GM23338 (cell line): Measurements from ENCODE around the gene SORL1. TPM values are rescaled to one million over a fixed set of nuclear protein-coding genes. Genes with fewer than 3 reads are reported as not detected.
A peak's percentile ranks its signal among the peaks of the same experiment; 100 is the strongest.

Experiments
- ATAC-seq: fragments of 200-7000 bp; cut with Tn5 transposase; 3 replicates; pipeline ENCODE4 v1.9.1; 2020
- DNase-seq: peaks from one replicate; pipeline ENCODE4 v3.0.0-alpha.2; 2015; ENCODE audit warnings: low spot score
- H2AFZ ChIP-seq: fragments of 200-600 bp; sonication (generic); 2 replicates; pipeline ENCODE4 v1.8.0; 2016; ENCODE audit warnings: antibody characterized with exemption, mild to moderate bottlenecking, moderate library complexity
- H3F3A ChIP-seq: fragments of 200-600 bp; sonication (generic); replicated peaks from 2 replicates; pipeline ENCODE4 v1.8.0; 2017; ENCODE audit warnings: antibody characterized with exemption, mixed run types, low read depth
- H3K27ac ChIP-seq: fragments of 200-600 bp; sonication (generic); 2 replicates; pipeline ENCODE4 v1.6.1; 2016; ENCODE audit warnings: low read depth
- H3K27me3 ChIP-seq: fragments of 200-600 bp; sonication (generic); 2 replicates; pipeline ENCODE4 v1.8.0; 2016; ENCODE audit warnings: mild to moderate bottlenecking, mixed run types, moderate library complexity; ENCODE audit not compliant: insufficient read depth
- H3K36me3 ChIP-seq: fragments of 200-600 bp; sonication (generic); 2 replicates; pipeline ENCODE4 v1.8.0; 2016; ENCODE audit warnings: mild to moderate bottlenecking; ENCODE audit not compliant: insufficient read depth
- H3K4me1 ChIP-seq: fragments of 200-600 bp; sonication (generic); 2 replicates; pipeline ENCODE4 v1.8.0; 2016; ENCODE audit warnings: mild to moderate bottlenecking, moderate library complexity; ENCODE audit not compliant: insufficient read depth
- H3K4me2 ChIP-seq: fragments of 200-600 bp; sonication (generic); 2 replicates; pipeline ENCODE4 v1.7.1; 2017; ENCODE audit warnings: mixed run types
- H3K4me3 ChIP-seq: fragments of 200-600 bp; sonication (generic); 2 replicates; pipeline ENCODE4 v1.6.1; 2016; ENCODE audit warnings: mixed run types
- H3K79me2 ChIP-seq: fragments of 200-600 bp; sonication (generic); replicated peaks from 2 replicates; pipeline ENCODE4 v1.8.0; 2017; ENCODE audit warnings: mild to moderate bottlenecking; ENCODE audit not compliant: insufficient read depth
- H3K9me2 ChIP-seq: fragments of 200-600 bp; sonication (generic); 2 replicates; pipeline ENCODE4 v1.8.0; 2017; ENCODE audit not compliant: insufficient read depth
- H4K20me1 ChIP-seq: fragments of 200-600 bp; sonication (generic); replicated peaks from 2 replicates; pipeline ENCODE4 v1.8.0; 2017; ENCODE audit warnings: mild to moderate bottlenecking; ENCODE audit not compliant: insufficient read depth
- H3K27ac Mint-ChIP-seq: 2 replicates; pipeline ENCODE4 v1.8.0; 2020; ENCODE audit warnings: inconsistent platforms, mild to moderate bottlenecking, moderate library complexity, mixed read lengths
- H3K27me3 Mint-ChIP-seq: 3 replicates; pipeline ENCODE4 v1.8.0; 2022; ENCODE audit warnings: low read depth, mild to moderate bottlenecking, moderate library complexity, mixed read lengths, inconsistent platforms; ENCODE audit not compliant: insufficient read depth, poor library complexity
- H3K36me3 Mint-ChIP-seq: 3 replicates; pipeline ENCODE4 v1.8.0; 2021; ENCODE audit warnings: low read depth, mild to moderate bottlenecking, inconsistent platforms, moderate library complexity, mixed read lengths
- H3K4me1 Mint-ChIP-seq: 3 replicates; pipeline ENCODE4 v1.8.0; 2020; ENCODE audit warnings: mild to moderate bottlenecking, inconsistent platforms, mixed read lengths
- H3K4me3 Mint-ChIP-seq: 3 replicates; pipeline ENCODE4 v1.8.0; 2021; ENCODE audit warnings: moderate library complexity, mild to moderate bottlenecking, inconsistent platforms, mixed read lengths
- H3K9me3 Mint-ChIP-seq: 3 replicates; pipeline ENCODE4 v1.8.0; 2020; ENCODE audit warnings: moderate library complexity, mild to moderate bottlenecking, inconsistent platforms, mixed read lengths
- EZH2phosphoT487 ChIP-seq: fragments of 200-600 bp; sonication (generic); IDR thresholded peaks from one replicate; pipeline ENCODE4 v1.8.1; 2018; ENCODE audit warnings: antibody characterized with exemption; ENCODE audit not compliant: unreplicated experiment
- NANOG ChIP-seq: IDR thresholded peaks from 2 replicates; pipeline ENCODE4 v1.6.1; 2016; ENCODE audit warnings: antibody characterized with exemption, borderline replicate concordance
- POLR2AphosphoS5 ChIP-seq: IDR thresholded peaks from 2 replicates; pipeline ENCODE4 v1.6.1; 2016; ENCODE audit warnings: antibody characterized with exemption, low read depth
- REST ChIP-seq: IDR thresholded peaks from one replicate; pipeline ENCODE4 v1.6.1; 2018; ENCODE audit warnings: antibody characterized with exemption; ENCODE audit not compliant: unreplicated experiment
- STAT1 ChIP-seq: IDR thresholded peaks from one replicate; pipeline ENCODE4 v1.6.1; 2016; ENCODE audit warnings: antibody characterized with exemption; ENCODE audit not compliant: unreplicated experiment
- ZNF114 ChIP-seq: fragments of 250-450 bp; sonication (Bioruptor Pico); IDR thresholded peaks from 2 replicates; pipeline ENCODE4 v1.5.0; 2020; ENCODE audit warnings: mild to moderate bottlenecking, moderate library complexity
- ZNF331 ChIP-seq: fragments of 250-450 bp; sonication (Bioruptor Pico); IDR thresholded peaks from 2 replicates; pipeline ENCODE4 v1.5.0; 2020; ENCODE audit warnings: low read depth, mild to moderate bottlenecking, moderate library complexity
- polyA plus RNA-seq: library from polyadenylated mRNA; unstranded; fragments of >200 nt; fragmentation: Nextera tagmentation; extraction: Ambion mirVana; gene quantifications from 2 replicates; pipeline ENCODE4 v1.2.1, GENCODE V29; 2016
- total RNA-seq: library from RNA; depleted of rRNA; stranded (reverse); fragments of >200 nt; shearing (Covaris generic); gene quantifications from 2 replicates; pipeline ENCODE4 v1.2.3, GENCODE V29; 2014
- TF ChIP-seq, protein P1 (sequence below): IDR thresholded peaks from 2 replicates; pipeline ENCODE4 v1.6.1; 2016; ENCODE audit warnings: antibody characterized with exemption
- TF ChIP-seq, protein P2 (sequence below): fragments of 250-450 bp; sonication (Bioruptor Pico); IDR thresholded peaks from 2 replicates; pipeline ENCODE4 v1.5.0; 2020; ENCODE audit warnings: mild to moderate bottlenecking, moderate library complexity

SORL1 gene
- total and polyA plus RNA-seq, 2 experiments from 2014 or later = 23.0 to 78.8 TPM

- TF ChIP-seq, protein P1, sequence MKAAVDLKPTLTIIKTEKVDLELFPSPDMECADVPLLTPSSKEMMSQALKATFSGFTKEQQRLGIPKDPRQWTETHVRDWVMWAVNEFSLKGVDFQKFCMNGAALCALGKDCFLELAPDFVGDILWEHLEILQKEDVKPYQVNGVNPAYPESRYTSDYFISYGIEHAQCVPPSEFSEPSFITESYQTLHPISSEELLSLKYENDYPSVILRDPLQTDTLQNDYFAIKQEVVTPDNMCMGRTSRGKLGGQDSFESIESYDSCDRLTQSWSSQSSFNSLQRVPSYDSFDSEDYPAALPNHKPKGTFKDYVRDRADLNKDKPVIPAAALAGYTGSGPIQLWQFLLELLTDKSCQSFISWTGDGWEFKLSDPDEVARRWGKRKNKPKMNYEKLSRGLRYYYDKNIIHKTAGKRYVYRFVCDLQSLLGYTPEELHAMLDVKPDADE = no peak
- TF ChIP-seq REST = no peak
These were observed 34.5 kb upstream of the SORL1 start (continued) for GRCh38 chr11:121417607-121418006.

DNA sequence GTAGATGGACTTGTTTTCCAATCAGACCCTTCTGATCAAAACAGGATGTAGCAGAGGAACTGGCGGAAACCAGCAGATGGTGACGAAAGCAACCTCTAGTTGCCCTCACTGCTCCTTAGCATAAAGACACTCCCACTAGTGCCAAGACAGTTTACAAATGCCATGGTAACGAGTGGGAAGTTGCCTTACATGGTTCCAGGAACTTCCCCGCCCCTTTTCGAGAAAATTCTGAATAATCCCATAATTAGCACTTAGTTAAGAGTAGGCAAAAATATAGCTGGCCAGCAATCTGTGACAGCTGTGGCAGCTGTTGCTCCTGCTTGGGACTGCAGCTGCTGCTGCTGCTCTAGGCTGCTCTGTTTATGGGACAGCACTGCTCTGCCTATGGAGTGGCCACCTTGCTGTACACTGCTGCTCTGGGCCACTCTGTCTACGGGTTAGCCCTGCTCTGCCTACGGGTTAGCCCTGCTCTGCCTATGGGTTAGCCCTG is 33.4 kb upstream of the SORL1 start:
- H3K27ac Mint-ChIP-seq = no peak overlapping the region
- DNase-seq = no peak
- no peak overlapping the region for H3K4me3 Mint-ChIP-seq
- TF ChIP-seq REST (no peak), POLR2AphosphoS5 (no peak), EZH2phosphoT487 (no peak), STAT1 (no peak), ZNF331 (CRISPR knock-in tag) (no peak), NANOG (no peak), ZNF114 (CRISPR knock-in tag) (no peak)
- TF ChIP-seq, protein P2, sequence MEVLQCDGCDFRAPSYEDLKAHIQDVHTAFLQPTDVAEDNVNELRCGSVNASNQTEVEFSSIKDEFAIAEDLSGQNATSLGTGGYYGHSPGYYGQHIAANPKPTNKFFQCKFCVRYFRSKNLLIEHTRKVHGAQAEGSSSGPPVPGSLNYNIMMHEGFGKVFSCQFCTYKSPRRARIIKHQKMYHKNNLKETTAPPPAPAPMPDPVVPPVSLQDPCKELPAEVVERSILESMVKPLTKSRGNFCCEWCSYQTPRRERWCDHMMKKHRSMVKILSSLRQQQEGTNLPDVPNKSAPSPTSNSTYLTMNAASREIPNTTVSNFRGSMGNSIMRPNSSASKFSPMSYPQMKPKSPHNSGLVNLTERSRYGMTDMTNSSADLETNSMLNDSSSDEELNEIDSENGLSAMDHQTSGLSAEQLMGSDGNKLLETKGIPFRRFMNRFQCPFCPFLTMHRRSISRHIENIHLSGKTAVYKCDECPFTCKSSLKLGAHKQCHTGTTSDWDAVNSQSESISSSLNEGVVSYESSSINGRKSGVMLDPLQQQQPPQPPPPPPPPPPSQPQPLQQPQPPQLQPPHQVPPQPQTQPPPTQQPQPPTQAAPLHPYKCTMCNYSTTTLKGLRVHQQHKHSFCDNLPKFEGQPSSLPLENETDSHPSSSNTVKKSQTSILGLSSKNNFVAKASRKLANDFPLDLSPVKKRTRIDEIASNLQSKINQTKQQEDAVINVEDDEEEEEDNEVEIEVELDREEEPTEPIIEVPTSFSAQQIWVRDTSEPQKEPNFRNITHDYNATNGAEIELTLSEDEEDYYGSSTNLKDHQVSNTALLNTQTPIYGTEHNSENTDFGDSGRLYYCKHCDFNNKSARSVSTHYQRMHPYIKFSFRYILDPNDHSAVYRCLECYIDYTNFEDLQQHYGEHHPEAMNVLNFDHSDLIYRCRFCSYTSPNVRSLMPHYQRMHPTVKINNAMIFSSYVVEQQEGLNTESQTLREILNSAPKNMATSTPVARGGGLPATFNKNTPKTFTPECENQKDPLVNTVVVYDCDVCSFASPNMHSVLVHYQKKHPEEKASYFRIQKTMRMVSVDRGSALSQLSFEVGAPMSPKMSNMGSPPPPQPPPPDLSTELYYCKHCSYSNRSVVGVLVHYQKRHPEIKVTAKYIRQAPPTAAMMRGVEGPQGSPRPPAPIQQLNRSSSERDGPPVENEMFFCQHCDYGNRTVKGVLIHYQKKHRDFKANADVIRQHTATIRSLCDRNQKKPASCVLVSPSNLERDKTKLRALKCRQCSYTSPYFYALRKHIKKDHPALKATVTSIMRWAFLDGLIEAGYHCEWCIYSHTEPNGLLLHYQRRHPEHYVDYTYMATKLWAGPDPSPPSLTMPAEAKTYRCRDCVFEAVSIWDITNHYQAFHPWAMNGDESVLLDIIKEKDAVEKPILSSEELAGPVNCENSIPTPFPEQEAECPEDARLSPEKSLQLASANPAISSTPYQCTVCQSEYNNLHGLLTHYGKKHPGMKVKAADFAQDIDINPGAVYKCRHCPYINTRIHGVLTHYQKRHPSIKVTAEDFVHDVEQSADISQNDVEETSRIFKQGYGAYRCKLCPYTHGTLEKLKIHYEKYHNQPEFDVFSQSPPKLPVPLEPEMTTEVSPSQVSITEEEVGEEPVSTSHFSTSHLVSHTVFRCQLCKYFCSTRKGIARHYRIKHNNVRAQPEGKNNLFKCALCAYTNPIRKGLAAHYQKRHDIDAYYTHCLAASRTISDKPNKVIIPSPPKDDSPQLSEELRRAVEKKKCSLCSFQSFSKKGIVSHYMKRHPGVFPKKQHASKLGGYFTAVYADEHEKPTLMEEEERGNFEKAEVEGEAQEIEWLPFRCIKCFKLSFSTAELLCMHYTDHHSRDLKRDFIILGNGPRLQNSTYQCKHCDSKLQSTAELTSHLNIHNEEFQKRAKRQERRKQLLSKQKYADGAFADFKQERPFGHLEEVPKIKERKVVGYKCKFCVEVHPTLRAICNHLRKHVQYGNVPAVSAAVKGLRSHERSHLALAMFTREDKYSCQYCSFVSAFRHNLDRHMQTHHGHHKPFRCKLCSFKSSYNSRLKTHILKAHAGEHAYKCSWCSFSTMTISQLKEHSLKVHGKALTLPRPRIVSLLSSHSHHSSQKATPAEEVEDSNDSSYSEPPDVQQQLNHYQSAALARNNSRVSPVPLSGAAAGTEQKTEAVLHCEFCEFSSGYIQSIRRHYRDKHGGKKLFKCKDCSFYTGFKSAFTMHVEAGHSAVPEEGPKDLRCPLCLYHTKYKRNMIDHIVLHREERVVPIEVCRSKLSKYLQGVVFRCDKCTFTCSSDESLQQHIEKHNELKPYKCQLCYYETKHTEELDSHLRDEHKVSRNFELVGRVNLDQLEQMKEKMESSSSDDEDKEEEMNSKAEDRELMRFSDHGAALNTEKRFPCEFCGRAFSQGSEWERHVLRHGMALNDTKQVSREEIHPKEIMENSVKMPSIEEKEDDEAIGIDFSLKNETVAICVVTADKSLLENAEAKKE = no peak

More for the DNA sequence above, 33.4 kb upstream of the SORL1 start:
- Mint-ChIP-seq H3K9me3 (no peaks in the 10 kb centered on the region; the same call in 2 of the 3 replicates), H3K36me3 (no peaks in the 10 kb centered on the region), H3K4me1 (peaks cover 17% of the 10 kb centered on the region), H3K27me3 (no peaks in the 10 kb centered on the region)
- no peaks in the 10 kb centered on the region for H3F3A ChIP-seq
- peaks cover 7% of the 10 kb centered on the region for H3K4me1 ChIP-seq
- no peaks in the 10 kb centered on the region for H3K27me3 ChIP-seq
- H3K4me3 ChIP-seq = no peak overlapping the region
- peaks cover 10% of the 10 kb centered on the region for H3K9me2 ChIP-seq
- H3K4me2 ChIP-seq = no peak overlapping the region
- no peak overlapping the region for H3K27ac ChIP-seq
- no peaks in the 10 kb centered on the region for H3K36me3 ChIP-seq
- no peaks in the 10 kb centered on the region for H3K79me2 ChIP-seq
- H4K20me1 ChIP-seq = no peaks in the 10 kb centered on the region
- no peak overlapping the region for H2AFZ ChIP-seq
- ATAC-seq = peak; percentile 72
